SK-N-SH treated with all-trans-retinoic acid at 6 μM for 48 hours (cell line): ENCODE data around the gene ERBIN.

Experiments used
- ATAC-seq: fragments of 200-7000 bp; cut with Tn5 transposase; 3 replicates; pipeline ENCODE4 v1.9.1; 2020; ENCODE audit warnings: mild to moderate bottlenecking, moderate library complexity
- ARNTL ChIP-seq: fragments of 450-650 bp; formaldehyde crosslinking; IDR thresholded peaks from 2 replicates; pipeline ENCODE4 v1.5.0; 2020; ENCODE audit warnings: low read depth, mild to moderate bottlenecking, moderate library complexity, borderline replicate concordance
- BACH2 ChIP-seq: fragments of 250-450 bp; sonication (Bioruptor Pico); IDR thresholded peaks from 2 replicates; pipeline ENCODE4 v1.9.0; 2021; ENCODE audit warnings: mild to moderate bottlenecking, borderline replicate concordance
- CSDC2 ChIP-seq: fragments of 250-450 bp; sonication (Bioruptor Pico); IDR thresholded peaks from 2 replicates; pipeline ENCODE4 v1.5.0; 2020; ENCODE audit warnings: mild to moderate bottlenecking, moderate library complexity
- ESRRG ChIP-seq: fragments of 250-450 bp; sonication (Bioruptor Pico); IDR thresholded peaks from 2 replicates; pipeline ENCODE4 v1.6.1; 2021; ENCODE audit warnings: mild to moderate bottlenecking
- GLIS3 ChIP-seq: fragments of 250-450 bp; sonication (Bioruptor Pico); IDR thresholded peaks from 2 replicates; pipeline ENCODE4 v1.5.0; 2020; ENCODE audit warnings: mild to moderate bottlenecking, moderate library complexity
- ISL1 ChIP-seq: fragments of 250-450 bp; sonication (Bioruptor Pico); IDR thresholded peaks from 2 replicates; pipeline ENCODE4 v2.1.2; 2022; ENCODE audit warnings: mild to moderate bottlenecking, moderate library complexity
- OSR1 ChIP-seq: fragments of 250-450 bp; sonication (Bioruptor Pico); IDR thresholded peaks from 2 replicates; pipeline ENCODE4 v1.8.0; 2022; ENCODE audit warnings: moderate library complexity, mild to moderate bottlenecking, inconsistent platforms
- PPARA ChIP-seq: fragments of 250-450 bp; sonication (Bioruptor Pico); IDR thresholded peaks from 2 replicates; pipeline ENCODE4 v1.5.0; 2020; ENCODE audit warnings: mild to moderate bottlenecking, borderline replicate concordance
- SNAI2 ChIP-seq: fragments of 250-450 bp; sonication (Bioruptor Pico); IDR thresholded peaks from 2 replicates; pipeline ENCODE4 v1.5.0; 2020; ENCODE audit warnings: mild to moderate bottlenecking, moderate library complexity
- ZC3H10 ChIP-seq: fragments of 250-450 bp; sonication (Bioruptor Pico); IDR thresholded peaks from 2 replicates; pipeline ENCODE4 v1.5.1; 2021; ENCODE audit warnings: mild to moderate bottlenecking, moderate library complexity
- ZFP3 ChIP-seq: fragments of 250-450 bp; sonication (Bioruptor Pico); IDR thresholded peaks from 2 replicates; pipeline ENCODE4 v1.5.0; 2020; ENCODE audit warnings: mild to moderate bottlenecking, moderate library complexity
- ZFP30 ChIP-seq: fragments of 450-650 bp; formaldehyde crosslinking; IDR thresholded peaks from 2 replicates; pipeline ENCODE4 v1.5.0; 2022; ENCODE audit warnings: mild to moderate bottlenecking, moderate library complexity
- ZNF565 ChIP-seq: fragments of 450-650 bp; formaldehyde crosslinking; conservative IDR thresholded peaks from 2 replicates; pipeline ENCODE4 v1.5.0; 2020; ENCODE audit warnings: low read depth, mild to moderate bottlenecking, moderate library complexity
- ZNF70 ChIP-seq: fragments of 450-650 bp; formaldehyde crosslinking; IDR thresholded peaks from 2 replicates; pipeline ENCODE4 v1.5.0; 2020; ENCODE audit warnings: mild to moderate bottlenecking, moderate library complexity
- ZNF8 ChIP-seq: fragments of 450-650 bp; formaldehyde crosslinking; IDR thresholded peaks from 2 replicates; pipeline ENCODE4 v1.5.0; 2020; ENCODE audit warnings: mild to moderate bottlenecking, moderate library complexity
- TF ChIP-seq, protein P1 (sequence below): fragments of 250-450 bp; sonication (Bioruptor Pico); IDR thresholded peaks from 2 replicates; pipeline ENCODE4 v1.8.0; 2020; ENCODE audit warnings: mild to moderate bottlenecking, moderate library complexity, borderline replicate concordance
- TF ChIP-seq, protein P2 (sequence below): fragments of 250-450 bp; sonication (Bioruptor Pico); IDR thresholded peaks from 2 replicates; pipeline ENCODE4 v1.8.0; 2021; ENCODE audit warnings: low read depth, mild to moderate bottlenecking, moderate library complexity, borderline replicate concordance
- TF ChIP-seq, protein P3 (sequence below): fragments of 250-450 bp; sonication (Bioruptor Pico); IDR thresholded peaks from 2 replicates; pipeline ENCODE4 v1.5.0; 2020; ENCODE audit warnings: mild to moderate bottlenecking, moderate library complexity
- TF ChIP-seq, protein P4 (sequence below): fragments of 250-450 bp; sonication (Bioruptor Pico); IDR thresholded peaks from 2 replicates; pipeline ENCODE4 v1.5.1; 2020; ENCODE audit warnings: low read depth, mild to moderate bottlenecking, moderate library complexity
- TF ChIP-seq, protein P5 (sequence below): fragments of 250-450 bp; sonication (Bioruptor Pico); IDR thresholded peaks from 2 replicates; pipeline ENCODE4 v1.5.1; 2021; ENCODE audit warnings: mild to moderate bottlenecking, moderate library complexity

Gene ERBIN

DNA sequence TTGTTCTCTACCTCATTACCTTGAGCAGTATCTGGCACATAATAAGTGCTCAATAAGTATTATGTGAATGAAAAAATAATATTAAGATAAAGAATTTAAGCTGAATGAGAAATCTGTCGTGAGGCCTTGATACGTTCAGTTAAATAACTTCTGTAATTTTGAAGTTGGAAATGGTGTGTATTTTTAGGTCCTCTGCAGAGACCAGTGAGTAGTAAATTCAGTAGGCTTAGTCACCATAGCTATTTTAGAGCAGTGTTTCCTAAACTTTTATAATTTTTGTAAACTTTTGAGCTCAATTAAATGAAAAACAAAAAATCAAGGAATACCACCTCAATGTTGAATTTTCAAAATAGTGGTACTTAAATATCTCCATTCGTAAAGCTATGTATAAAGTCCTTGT is 25.0 kb downstream of the ERBIN start:
- TF ChIP-seq CSDC2 (CRISPR knock-in tag) (no peak), OSR1 (CRISPR knock-in tag) (no peak), ISL1 (CRISPR knock-in tag) (no peak), BACH2 (no peak)
- TF ChIP-seq, protein P1, sequence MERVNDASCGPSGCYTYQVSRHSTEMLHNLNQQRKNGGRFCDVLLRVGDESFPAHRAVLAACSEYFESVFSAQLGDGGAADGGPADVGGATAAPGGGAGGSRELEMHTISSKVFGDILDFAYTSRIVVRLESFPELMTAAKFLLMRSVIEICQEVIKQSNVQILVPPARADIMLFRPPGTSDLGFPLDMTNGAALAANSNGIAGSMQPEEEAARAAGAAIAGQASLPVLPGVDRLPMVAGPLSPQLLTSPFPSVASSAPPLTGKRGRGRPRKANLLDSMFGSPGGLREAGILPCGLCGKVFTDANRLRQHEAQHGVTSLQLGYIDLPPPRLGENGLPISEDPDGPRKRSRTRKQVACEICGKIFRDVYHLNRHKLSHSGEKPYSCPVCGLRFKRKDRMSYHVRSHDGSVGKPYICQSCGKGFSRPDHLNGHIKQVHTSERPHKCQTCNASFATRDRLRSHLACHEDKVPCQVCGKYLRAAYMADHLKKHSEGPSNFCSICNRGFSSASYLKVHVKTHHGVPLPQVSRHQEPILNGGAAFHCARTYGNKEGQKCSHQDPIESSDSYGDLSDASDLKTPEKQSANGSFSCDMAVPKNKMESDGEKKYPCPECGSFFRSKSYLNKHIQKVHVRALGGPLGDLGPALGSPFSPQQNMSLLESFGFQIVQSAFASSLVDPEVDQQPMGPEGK (CRISPR knock-in tag) = no peak
- TF ChIP-seq, protein P2, sequence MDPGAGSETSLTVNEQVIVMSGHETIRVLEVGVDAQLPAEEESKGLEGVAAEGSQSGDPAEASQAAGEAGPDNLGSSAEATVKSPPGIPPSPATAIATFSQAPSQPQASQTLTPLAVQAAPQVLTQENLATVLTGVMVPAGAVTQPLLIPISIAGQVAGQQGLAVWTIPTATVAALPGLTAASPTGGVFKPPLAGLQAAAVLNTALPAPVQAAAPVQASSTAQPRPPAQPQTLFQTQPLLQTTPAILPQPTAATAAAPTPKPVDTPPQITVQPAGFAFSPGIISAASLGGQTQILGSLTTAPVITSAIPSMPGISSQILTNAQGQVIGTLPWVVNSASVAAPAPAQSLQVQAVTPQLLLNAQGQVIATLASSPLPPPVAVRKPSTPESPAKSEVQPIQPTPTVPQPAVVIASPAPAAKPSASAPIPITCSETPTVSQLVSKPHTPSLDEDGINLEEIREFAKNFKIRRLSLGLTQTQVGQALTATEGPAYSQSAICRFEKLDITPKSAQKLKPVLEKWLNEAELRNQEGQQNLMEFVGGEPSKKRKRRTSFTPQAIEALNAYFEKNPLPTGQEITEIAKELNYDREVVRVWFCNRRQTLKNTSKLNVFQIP (CRISPR knock-in tag) = no peak
- ATAC-seq = no peak

DNA sequence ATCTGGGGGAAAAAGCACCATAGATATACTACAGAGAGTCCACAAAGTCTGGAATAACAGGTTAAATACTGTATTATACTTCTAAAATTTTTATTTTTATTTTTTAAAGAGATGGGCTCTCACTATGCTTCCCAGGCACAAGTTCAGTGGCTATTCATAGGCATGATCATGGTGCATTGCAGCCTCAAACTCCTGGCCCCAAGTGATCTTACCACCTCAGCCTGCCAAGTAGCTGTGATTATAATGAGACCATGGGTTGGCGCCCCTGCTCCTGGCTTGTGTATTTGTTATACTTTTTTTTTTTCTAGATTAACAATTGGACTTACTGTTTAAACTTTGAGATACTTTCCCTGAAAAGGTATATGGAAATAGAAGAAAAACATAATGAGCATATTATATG is 25.9 kb downstream of the ERBIN start:
- no peak for ATAC-seq
- TF ChIP-seq BACH2 (no peak), CSDC2 (CRISPR knock-in tag) (no peak), ZNF8 (CRISPR knock-in tag) (no peak), ZFP30 (CRISPR knock-in tag) (no peak), GLIS3 (CRISPR knock-in tag) (no peak), ESRRG (CRISPR knock-in tag) (no peak), ZC3H10 (CRISPR knock-in tag) (no peak), ZNF70 (CRISPR knock-in tag) (no peak), ZNF565 (no peak), ZFP3 (CRISPR knock-in tag) (no peak), ARNTL (no peak), OSR1 (CRISPR knock-in tag) (no peak), SNAI2 (CRISPR knock-in tag) (no peak), PPARA (CRISPR knock-in tag) (no peak)
- TF ChIP-seq, protein P1 (CRISPR knock-in tag) = no peak
- TF ChIP-seq, protein P3, sequence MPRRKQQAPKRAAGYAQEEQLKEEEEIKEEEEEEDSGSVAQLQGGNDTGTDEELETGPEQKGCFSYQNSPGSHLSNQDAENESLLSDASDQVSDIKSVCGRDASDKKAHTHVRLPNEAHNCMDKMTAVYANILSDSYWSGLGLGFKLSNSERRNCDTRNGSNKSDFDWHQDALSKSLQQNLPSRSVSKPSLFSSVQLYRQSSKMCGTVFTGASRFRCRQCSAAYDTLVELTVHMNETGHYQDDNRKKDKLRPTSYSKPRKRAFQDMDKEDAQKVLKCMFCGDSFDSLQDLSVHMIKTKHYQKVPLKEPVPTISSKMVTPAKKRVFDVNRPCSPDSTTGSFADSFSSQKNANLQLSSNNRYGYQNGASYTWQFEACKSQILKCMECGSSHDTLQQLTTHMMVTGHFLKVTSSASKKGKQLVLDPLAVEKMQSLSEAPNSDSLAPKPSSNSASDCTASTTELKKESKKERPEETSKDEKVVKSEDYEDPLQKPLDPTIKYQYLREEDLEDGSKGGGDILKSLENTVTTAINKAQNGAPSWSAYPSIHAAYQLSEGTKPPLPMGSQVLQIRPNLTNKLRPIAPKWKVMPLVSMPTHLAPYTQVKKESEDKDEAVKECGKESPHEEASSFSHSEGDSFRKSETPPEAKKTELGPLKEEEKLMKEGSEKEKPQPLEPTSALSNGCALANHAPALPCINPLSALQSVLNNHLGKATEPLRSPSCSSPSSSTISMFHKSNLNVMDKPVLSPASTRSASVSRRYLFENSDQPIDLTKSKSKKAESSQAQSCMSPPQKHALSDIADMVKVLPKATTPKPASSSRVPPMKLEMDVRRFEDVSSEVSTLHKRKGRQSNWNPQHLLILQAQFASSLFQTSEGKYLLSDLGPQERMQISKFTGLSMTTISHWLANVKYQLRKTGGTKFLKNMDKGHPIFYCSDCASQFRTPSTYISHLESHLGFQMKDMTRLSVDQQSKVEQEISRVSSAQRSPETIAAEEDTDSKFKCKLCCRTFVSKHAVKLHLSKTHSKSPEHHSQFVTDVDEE (CRISPR knock-in tag) = no peak
- TF ChIP-seq, protein P4, sequence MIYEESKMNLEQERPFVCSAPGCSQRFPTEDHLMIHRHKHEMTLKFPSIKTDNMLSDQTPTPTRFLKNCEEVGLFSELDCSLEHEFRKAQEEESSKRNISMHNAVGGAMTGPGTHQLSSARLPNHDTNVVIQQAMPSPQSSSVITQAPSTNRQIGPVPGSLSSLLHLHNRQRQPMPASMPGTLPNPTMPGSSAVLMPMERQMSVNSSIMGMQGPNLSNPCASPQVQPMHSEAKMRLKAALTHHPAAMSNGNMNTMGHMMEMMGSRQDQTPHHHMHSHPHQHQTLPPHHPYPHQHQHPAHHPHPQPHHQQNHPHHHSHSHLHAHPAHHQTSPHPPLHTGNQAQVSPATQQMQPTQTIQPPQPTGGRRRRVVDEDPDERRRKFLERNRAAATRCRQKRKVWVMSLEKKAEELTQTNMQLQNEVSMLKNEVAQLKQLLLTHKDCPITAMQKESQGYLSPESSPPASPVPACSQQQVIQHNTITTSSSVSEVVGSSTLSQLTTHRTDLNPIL = no peak
- TF ChIP-seq, protein P2 (CRISPR knock-in tag) = no peak

DNA sequence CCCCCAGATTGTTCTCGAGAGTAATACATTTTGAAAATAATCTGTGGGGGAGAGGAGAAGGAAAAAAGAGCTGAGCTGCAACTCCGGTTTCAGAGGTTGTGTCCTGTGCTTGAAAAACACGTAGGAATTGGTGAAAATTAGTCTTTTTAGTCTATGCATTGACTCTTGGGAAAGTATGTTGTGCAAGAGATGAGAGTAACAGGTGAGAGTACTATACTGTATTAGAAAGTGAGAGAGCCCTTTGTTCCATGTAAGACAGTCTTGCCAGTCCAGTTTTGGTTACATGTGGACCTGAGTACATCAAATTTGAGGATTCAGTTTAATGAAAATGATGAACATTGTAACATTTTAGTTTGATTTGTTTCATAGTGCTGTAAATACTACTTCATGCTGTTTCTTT is 27.8 kb downstream of the ERBIN start:
- ATAC-seq = no peak
- TF ChIP-seq, protein P1 (CRISPR knock-in tag) = no peak
- no peak for TF ChIP-seq BACH2
- no peak for TF ChIP-seq ARNTL
- TF ChIP-seq ZNF70 (CRISPR knock-in tag) = no peak
- TF ChIP-seq, protein P2 (CRISPR knock-in tag) = no peak
- no peak for TF ChIP-seq PPARA (CRISPR knock-in tag)
- TF ChIP-seq ZNF565 = no peak
- no peak for TF ChIP-seq OSR1 (CRISPR knock-in tag)
- TF ChIP-seq ZFP30 (CRISPR knock-in tag) = no peak
- no peak for TF ChIP-seq ZFP3 (CRISPR knock-in tag)
- TF ChIP-seq, protein P5, sequence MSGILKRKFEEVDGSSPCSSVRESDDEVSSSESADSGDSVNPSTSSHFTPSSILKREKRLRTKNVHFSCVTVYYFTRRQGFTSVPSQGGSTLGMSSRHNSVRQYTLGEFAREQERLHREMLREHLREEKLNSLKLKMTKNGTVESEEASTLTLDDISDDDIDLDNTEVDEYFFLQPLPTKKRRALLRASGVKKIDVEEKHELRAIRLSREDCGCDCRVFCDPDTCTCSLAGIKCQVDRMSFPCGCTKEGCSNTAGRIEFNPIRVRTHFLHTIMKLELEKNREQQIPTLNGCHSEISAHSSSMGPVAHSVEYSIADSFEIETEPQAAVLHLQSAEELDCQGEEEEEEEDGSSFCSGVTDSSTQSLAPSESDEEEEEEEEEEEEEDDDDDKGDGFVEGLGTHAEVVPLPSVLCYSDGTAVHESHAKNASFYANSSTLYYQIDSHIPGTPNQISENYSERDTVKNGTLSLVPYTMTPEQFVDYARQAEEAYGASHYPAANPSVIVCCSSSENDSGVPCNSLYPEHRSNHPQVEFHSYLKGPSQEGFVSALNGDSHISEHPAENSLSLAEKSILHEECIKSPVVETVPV (CRISPR knock-in tag) = no peak
- no peak for TF ChIP-seq CSDC2 (CRISPR knock-in tag)
- TF ChIP-seq ZNF8 (CRISPR knock-in tag) = no peak
- no peak for TF ChIP-seq SNAI2 (CRISPR knock-in tag)
